Skeletal muscle satellite cell (primary cell): ENCODE results near the gene MDM1.

Source experiments
- H3K27me3 ChIP-seq: 2 replicates; pipeline ENCODE4 v1.7.0; 2013; ENCODE audit warnings: low read length; ENCODE audit not compliant: control insufficient read depth, insufficient read depth
- H3K36me3 ChIP-seq: 2 replicates; pipeline ENCODE4 v1.7.0; 2013; ENCODE audit warnings: mild to moderate bottlenecking, control low read depth, low read length; ENCODE audit not compliant: insufficient read depth
- H3K4me1 ChIP-seq: 2 replicates; pipeline ENCODE4 v1.7.0; 2013; ENCODE audit warnings: low read length; ENCODE audit not compliant: control insufficient read depth, insufficient read depth
- H3K4me2 ChIP-seq: 2 replicates; pipeline ENCODE4 v1.7.0; 2013; ENCODE audit warnings: mild to moderate bottlenecking, low read length
- H3K4me3 ChIP-seq: 2 replicates; pipeline ENCODE4 v1.7.0; 2013; ENCODE audit warnings: low read length
- H3K9ac ChIP-seq: 2 replicates; pipeline ENCODE4 v1.7.0; 2013; ENCODE audit warnings: mild to moderate bottlenecking, low read depth, low read length, moderate library complexity
- H3K9me3 ChIP-seq: replicated peaks from 2 replicates; pipeline ENCODE4 v1.7.0; 2013; ENCODE audit warnings: mild to moderate bottlenecking, control low read depth, low read length

The MDM1 gene

DNA sequence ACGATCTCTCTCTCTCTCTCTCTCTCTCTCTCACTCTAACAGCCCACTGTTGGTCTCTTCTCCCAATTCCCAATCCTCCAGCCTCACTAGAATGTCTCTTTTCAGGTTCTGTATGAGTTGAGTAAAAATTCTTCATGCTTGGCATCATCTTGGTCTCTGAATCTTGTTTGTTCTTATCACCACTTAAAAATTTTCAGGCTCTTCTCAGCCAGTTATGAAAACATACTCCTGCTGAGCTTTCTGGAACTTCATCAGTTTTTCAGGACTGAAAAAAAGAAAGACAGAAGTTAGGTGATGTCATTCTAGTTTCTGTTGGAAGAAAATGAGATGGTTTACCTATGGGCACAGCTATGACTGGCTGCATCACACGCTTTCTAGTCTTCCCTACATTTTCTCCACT is 67.3 kb downstream of the MDM1 start:
- Histone ChIP-seq H3K27me3 (no peaks in the 10 kb centered on the region), H3K4me2 (no peak overlapping the region), H3K9me3 (no peaks in the 10 kb centered on the region), H3K36me3 (no peaks in the 10 kb centered on the region), H3K4me3 (no peak overlapping the region), H3K4me1 (peaks cover 33% of the 10 kb centered on the region), H3K9ac (no peak overlapping the region)

DNA sequence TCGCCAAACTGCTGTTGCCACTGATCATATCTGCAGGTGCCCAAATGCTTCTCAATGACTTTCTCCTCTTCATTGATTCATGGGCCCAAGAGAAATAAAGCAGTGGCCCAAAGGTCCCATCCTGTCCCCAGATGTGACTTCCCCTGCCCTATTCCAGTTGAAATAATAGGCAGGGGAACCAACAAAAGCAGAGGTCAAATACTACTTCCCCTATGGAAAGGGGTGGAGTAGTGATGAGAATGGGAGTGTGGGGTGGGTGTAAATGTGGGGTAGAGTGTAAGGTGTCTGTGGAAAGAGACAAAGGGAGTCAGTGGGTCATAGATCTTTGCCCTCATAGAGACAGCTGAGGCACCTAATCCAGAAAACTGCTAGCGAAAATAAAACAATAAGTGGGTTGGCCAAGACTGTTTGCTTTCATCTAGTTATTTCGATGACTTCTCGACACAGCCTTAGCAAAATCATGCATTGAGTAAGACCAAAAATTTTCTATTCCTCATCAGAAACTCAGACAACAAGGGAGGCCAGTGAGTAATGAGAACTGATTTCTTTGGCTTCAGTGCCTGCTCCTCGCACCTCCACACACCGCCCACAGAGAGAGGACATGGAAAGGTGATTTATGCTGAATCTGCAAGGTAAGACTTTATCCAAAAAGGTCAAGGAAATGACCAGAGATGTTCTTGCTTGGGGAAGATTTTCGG is 67.9 kb downstream of the MDM1 start:
- Histone ChIP-seq H3K27me3 (no peaks in the 10 kb centered on the region), H3K9me3 (no peaks in the 10 kb centered on the region), H3K36me3 (no peaks in the 10 kb centered on the region), H3K4me1 (peaks cover 38% of the 10 kb centered on the region), H3K4me3 (no peak overlapping the region), H3K4me2 (no peak overlapping the region), H3K9ac (no peak overlapping the region)

GRCh38 chr12:68263366-68263765 is 68.8 kb downstream of the MDM1 start:
- no peak overlapping the region for H3K9ac ChIP-seq
- no peaks in the 10 kb centered on the region for H3K27me3 ChIP-seq
- no peak overlapping the region for H3K4me2 ChIP-seq
- no peak overlapping the region for H3K4me3 ChIP-seq
- no peaks in the 10 kb centered on the region for H3K9me3 ChIP-seq
- peaks cover 35% of the 10 kb centered on the region for H3K4me1 ChIP-seq
- no peaks in the 10 kb centered on the region for H3K36me3 ChIP-seq

DNA sequence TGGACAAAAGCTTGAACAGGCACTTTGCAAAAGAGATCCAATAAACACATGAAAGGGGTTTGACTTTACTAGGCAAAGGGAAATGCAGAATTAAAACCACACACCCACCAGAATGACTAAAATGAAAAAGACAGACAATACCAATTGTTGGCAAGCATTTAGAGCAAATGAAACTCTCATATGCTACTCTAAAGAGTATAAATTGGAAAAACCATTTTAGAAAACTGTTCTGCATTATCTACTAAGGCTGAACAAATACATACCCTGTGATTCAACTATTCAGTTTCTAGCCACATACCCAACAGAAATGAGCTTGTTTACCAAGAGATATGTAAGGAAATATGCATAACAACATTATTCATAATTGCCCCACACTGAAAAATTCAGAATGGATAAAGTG is 70.3 kb downstream of the MDM1 start:
- no peaks in the 10 kb centered on the region for H3K27me3 ChIP-seq
- H3K9ac ChIP-seq = no peak overlapping the region
- no peaks in the 10 kb centered on the region for H3K36me3 ChIP-seq
- H3K4me2 ChIP-seq = no peak overlapping the region
- no peaks in the 10 kb centered on the region for H3K9me3 ChIP-seq
- no peak overlapping the region for H3K4me3 ChIP-seq
- peaks cover 23% of the 10 kb centered on the region for H3K4me1 ChIP-seq

GRCh38 chr12:68260153-68260552 is 72.0 kb downstream of the MDM1 start:
- Histone ChIP-seq H3K4me3 (no peak overlapping the region), H3K27me3 (no peaks in the 10 kb centered on the region), H3K9ac (no peak overlapping the region), H3K36me3 (no peaks in the 10 kb centered on the region), H3K4me2 (no peak overlapping the region), H3K4me1 (peaks cover 15% of the 10 kb centered on the region), H3K9me3 (no peaks in the 10 kb centered on the region)

- peak overlapping the region; percentile 41 for H3K4me3 ChIP-seq
- H3K4me2 ChIP-seq = peak overlapping the region; percentile 54
- H3K9ac ChIP-seq = no peak overlapping the region
- no peaks in the 10 kb centered on the region for H3K36me3 ChIP-seq
- peaks cover 9% of the 10 kb centered on the region for H3K4me1 ChIP-seq
- H3K9me3 ChIP-seq = no peaks in the 10 kb centered on the region
- H3K27me3 ChIP-seq = no peaks in the 10 kb centered on the region
These were observed 72.7 kb downstream of the MDM1 start for GRCh38 chr12:68259318-68259940.

GRCh38 chr12:68253504-68253903 is 78.7 kb downstream of the MDM1 start, which contains the start of gene IL22:
IL22 (minus strand) TSS chr12:68253604; CDS start chr12:68253448, 156 bp downstream.
- Histone ChIP-seq H3K4me2 (no peak within 1 kb of the TSS), H3K9me3 (no peaks in the 10 kb centered on the region), H3K27me3 (peaks cover 19% of the 10 kb centered on the region), H3K36me3 (no peaks in the 10 kb centered on the region), H3K4me1 (no peaks in the 10 kb centered on the region), H3K9ac (no peak within 1 kb of the TSS), H3K4me3 (no peak within 1 kb of the TSS)

DNA sequence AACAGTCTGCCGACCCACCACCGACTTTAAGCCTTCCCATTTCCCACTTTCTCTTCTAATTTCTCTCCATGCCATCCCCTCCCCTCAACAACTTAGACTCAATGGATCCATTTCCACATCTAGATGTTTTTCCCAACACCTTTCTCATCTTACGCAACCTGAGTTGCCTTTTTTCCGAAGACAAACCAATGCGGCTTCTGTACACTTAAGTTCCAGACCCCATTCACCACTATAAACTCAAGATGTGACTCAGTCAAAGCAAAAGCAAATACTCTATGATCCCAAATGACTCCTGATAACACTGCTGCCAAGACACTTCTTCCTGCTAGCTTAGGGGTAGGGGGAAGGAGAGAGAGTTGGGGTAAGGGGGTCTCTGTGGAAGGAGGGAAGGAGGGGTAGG is 80.1 kb downstream of the MDM1 start:
- no peaks in the 10 kb centered on the region for H3K36me3 ChIP-seq
- no peak overlapping the region for H3K9ac ChIP-seq
- H3K27me3 ChIP-seq = peaks cover 23% of the 10 kb centered on the region
- H3K4me1 ChIP-seq = no peaks in the 10 kb centered on the region
- H3K4me3 ChIP-seq = no peak overlapping the region
- H3K4me2 ChIP-seq = no peak overlapping the region
- no peaks in the 10 kb centered on the region for H3K9me3 ChIP-seq

DNA sequence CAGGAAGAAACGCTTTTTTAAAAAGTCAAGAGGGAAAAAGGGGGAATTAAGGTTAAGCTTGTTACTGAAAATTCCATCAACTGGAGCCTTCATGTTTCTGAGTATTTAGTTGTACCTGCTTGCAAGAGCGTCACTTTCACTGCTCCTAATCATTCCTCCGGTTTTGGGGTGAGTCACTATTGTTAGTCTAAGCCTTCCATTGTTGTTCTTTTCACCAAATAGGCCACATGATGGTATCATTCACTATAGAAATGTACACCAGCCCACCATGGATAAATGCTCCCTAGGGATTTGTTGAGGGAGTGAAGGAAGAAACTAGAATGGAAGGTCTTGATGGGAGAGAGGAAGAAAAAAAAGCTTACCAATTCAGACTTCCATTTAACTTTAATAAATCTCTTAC is 81.7 kb downstream of the MDM1 start:
- no peaks in the 10 kb centered on the region for H3K36me3 ChIP-seq
- no peak overlapping the region for H3K9ac ChIP-seq
- no peak overlapping the region for H3K4me2 ChIP-seq
- H3K27me3 ChIP-seq = peaks cover 29% of the 10 kb centered on the region
- no peaks in the 10 kb centered on the region for H3K9me3 ChIP-seq
- H3K4me1 ChIP-seq = no peaks in the 10 kb centered on the region
- H3K4me3 ChIP-seq = no peak overlapping the region

GRCh38 chr12:68247785-68248184 is 84.4 kb downstream of the MDM1 start:
- Histone ChIP-seq H3K9me3 (no peaks in the 10 kb centered on the region), H3K4me3 (no peak overlapping the region), H3K36me3 (no peaks in the 10 kb centered on the region), H3K4me2 (no peak overlapping the region), H3K27me3 (peaks cover 26% of the 10 kb centered on the region), H3K4me1 (no peaks in the 10 kb centered on the region), H3K9ac (no peak overlapping the region)

DNA sequence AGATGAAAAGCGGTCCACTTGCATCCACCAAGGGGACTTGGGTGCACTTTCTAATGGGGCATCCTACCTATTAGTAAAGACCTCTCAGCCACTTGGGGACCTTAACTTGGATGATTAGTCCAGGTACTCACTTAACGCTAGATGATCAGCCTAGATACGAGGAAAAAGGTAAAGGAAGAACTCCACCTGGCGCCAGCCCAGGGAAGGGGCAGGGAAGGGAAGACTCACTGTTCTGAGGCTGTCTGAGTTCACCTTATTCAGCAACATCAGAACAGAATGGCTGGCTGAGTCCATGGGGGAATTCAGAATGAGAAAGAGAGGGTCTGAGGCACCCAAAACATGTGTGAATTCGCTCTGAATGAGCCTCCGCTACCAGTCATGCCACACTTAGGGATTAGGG is 85.8 kb downstream of the MDM1 start:
- H3K4me1 ChIP-seq = peaks cover under 1% of the 10 kb centered on the region
- H3K4me2 ChIP-seq = no peak overlapping the region
- no peak overlapping the region for H3K9ac ChIP-seq
- no peaks in the 10 kb centered on the region for H3K9me3 ChIP-seq
- H3K36me3 ChIP-seq = no peaks in the 10 kb centered on the region
- H3K27me3 ChIP-seq = peaks cover 24% of the 10 kb centered on the region
- no peak overlapping the region for H3K4me3 ChIP-seq
